GF-D8 (cell line): ENCODE results near the gene YARS2.

Experiments
- DNase-seq: peaks from one replicate; lab custom pipeline; 2025; lab: John Stamatoyannopoulos, UW

Gene YARS2

DNA sequence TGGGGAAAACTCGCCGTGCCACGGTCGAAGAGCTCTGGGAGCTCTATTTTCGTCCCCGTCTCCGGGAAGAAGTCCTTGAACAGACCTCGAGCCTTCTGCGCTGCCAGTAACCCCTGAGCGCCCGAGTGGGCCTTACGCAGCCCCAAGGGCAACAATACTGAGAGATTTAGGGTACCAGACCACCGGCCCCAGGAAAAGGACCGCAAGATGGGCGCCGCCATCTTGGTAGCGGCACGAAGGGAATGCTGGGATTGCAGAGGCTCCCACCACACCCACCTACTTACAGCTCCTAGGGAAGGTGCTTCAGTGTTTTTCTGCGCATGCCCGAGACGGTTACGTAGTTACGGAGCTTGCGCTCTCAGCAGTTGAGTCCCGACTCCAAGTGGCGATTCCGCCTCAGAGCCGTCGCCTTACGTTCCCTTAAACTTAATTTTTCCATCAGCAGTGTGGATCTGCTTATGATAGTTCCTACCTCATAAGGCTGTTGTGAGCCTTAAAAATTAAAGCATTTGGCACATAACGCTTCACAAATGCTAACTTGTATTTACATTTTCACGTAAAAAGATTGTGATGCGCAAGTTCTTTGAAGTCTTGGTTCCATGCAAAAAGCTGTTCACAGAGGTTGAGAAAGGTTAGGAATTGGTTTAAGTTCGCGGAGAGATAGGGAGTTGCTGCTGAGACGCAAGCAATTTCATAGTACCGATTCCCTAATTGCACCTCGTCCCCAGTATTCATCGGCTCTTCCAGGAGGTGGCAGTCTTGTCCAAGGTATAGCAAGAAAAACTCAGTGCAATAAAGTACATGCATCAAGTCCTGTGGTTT lies at the start of gene YARS2:
Gene YARS2, minus strand, starts transcription at position 244 of the 822 bp plus-strand sequence. Its CDS starts 23 bp downstream, at position 221.
- DNase-seq = peak; percentile 93

DNA sequence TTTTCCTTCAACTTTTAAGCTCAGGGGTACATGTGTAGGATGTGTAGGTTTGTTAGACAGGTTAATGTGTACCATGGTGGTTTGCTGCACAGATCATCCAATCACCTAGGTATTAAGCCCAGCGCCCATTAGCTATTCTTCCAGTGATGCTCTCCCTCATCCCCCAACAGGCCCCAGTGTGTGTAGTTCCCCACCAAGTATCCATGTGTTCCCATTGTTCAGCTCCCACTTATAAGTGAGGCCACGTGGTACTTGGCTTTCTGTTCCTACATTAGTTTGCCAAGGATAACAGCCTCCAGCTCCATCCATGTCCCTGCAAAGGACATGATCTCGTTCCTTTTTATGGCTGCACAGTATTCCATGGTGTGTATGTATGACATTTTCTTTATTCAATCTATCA lies 48.6 kb upstream of the YARS2 start:
- DNase-seq = no peak

DNA sequence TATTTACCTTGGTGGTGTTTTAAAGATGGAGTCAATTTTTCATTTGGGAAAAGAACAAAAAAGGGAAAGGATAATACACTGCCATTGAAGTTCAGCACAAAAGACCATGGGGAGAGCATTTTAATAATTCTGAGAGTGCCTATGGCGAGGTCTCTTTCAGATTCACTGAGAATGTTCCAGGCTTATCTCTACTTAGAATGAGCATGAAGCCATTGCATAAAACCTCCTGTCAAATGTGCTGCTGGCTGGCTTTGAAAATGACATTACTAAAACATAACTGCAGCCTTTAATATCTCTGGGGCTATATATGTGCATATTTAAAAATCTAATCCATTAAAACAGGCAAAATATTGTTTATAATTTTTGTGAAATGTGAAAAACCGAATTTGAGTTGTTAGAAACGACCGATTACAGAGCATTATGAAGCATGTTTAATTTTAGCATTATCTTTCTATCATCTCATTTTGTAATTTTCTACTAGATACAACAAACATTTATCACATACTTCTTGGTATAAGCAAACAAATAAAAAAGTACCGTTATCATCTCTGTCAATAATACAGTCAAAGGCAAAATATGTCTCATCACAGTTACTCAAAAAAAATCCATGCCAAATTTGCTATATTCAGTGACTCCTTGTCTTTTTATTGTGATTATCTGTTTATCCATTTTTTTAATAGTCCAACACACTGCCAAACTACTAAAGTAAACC lies 45.7 kb upstream of the YARS2 start:
- DNase-seq = no peak

DNA sequence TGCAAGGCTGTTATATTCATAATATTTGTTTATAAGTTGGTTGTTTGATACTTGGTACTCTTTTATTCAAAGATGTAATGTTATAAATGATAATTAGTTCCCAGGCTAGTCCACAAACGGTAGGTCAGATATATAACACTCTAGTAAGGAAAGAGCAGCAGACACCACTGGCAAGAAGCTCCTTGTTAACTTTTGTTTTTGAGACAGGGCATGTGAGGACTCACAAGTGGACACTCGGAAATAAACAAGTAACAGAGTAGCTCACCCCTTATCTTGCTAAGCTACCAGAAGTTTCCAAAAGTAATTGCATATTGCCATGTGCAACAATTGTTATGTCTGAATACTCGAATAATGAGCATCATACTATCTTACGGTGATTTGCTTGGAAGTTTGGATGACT lies 38.6 kb upstream of the YARS2 start:
- DNase-seq = no peak

DNA sequence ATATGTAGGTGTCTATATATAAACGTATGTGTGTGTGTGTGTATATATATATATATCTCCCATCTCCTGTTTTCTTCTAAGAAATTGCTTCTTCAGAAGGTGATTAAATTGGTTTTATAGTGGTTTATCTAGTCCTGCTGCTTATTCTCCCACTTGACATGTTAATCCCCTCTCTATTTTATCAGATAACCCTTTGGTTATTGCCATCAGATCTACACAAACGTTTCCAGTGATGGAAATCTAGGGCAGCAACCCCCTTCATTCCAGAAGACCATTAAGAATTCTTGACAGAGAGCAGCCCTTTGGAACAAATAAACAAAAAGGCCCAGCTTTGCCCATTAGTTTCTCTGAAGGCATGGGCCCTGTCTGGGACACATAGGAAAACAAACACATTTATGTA lies 34.2 kb upstream of the YARS2 start:
- no peak for DNase-seq

DNA sequence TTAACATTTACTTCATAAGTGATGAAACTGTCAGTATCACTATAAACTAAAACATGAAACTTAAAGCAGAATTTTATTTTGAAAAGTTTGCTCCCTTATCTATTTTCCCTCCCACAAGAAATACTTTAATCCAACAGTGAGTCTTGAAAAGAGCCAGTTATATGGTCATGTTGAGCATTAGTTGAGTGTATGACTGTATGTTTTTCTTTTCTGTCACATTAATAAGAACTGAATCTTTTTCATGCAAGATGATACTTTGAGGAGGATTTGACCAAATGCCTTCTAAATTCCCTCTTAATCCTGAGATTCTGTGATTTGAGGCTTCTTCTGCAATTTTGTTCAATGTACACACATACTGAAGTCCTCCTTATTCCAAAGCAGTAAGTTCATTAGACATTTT lies 33.7 kb upstream of the YARS2 start:
- DNase-seq = no peak

DNA sequence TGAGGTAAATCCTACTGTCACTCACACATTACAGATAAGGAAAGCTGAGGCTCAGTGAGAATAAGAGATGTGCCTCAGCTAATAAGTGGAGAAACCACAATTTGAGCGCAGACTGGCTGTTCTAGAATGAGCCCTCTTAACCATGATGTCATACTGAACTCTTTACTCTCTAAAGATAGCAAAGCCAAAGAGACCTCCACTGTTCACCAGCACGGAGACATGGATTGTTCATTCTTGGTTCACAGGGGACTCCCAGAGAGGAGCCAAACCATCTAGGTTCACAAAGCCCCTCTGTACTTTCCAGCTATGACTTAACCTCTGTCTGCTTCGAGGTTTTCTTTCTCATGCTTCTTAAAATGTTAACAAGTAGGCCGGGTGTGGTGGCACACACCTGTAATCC lies 32.7 kb upstream of the YARS2 start:
- no peak for DNase-seq

DNA sequence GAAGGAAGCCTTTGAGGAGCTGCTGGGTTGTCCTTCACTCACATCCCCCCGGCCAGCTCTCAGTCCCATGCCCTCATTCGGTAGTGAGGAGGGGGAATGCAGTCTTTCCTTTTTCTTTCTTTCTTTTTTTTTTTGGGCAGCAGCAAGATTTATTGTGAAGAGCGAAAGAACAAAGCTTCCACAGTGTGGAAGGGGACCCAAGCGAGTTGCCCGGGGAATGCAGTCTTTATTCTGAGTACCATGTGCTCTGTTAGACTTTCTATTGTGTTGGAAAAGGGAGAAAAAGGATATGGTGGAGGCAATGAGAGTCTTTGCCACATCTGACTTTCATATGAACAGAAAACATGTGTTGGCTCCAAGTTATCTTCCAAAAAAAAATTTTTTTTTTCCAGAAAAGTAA lies 29.9 kb upstream of the YARS2 start:
- DNase-seq = no peak

DNA sequence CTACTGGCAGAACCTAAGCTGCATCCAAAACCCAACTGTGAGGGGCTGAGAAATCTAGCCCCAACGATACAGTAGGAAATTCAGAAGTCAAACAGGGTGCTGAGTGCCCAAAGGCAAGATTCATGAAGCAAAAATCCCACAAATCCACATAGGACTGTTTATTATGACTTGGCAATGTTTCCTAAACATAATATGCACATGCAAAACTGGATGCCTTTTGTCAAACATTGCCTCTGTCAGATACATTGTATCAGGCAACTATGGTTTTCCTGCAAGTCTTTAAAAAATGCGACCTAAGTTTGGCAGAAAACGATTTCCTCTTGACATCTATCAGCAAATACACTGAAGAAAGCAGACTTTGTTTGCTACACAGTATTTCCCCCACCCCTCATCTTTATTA lies 27.3 kb upstream of the YARS2 start:
- no peak for DNase-seq

DNA sequence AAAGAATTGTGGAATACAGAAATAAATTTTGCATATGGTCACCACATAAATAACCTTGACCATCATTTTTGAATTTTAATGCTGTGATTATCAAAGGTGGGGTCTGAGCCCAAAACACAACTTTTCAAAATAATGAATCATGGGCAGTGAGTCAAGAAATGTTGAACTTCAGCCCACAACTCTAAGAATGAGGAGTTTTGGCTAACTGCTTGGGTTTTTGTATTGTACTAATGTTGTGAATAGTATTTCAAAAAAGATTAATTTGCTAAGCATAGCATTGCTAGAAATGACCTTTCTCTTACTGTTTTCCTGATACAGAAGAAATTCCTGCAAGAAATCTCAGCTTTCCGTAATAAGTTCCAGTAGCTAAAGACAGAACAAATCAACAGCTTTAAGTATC lies 24.4 kb upstream of the YARS2 start:
- DNase-seq = no peak

DNA sequence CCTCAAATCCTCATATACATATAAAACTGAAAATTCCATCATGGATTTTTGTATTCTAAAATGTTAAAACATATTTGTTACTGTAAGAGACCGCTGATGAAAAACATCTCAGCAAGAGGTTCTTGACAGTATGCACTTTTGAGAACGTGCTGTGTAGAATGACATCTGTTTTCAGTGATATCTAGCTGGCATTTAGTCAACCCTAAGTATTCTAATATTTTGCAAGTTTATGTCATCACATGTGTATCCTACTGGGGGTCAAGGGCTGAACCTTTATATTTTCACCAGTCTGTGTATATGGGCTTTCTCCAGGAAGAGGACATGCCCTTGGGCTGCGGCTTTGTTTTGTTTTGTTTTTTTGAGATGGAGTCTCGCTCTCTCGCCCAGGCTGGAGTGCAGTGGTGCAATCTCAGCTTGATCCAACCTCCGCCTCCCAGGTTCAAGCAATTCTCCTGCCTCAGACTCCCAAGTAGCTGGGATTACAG lies 22.0 kb upstream of the YARS2 start:
- no peak for DNase-seq

DNA sequence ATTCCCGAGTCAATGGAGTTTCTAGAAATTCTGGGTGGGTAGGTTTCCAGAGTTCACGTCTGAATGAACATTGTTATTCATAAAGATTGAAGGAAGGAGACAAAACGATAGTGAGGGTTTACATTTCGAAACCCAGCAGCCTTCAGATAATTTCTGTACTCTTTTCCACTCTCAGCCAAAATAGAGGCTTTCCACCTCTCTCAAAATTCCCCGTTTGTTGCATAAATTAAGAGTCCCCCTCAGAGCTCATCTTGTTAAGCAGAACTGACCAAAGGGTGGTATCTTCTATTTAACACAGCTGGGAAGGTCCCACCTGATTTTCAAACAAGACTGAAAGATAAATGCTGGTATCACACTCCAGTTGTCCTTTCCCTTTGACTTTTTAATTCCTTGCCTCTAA lies 21.5 kb upstream of the YARS2 start:
- no peak for DNase-seq

DNA sequence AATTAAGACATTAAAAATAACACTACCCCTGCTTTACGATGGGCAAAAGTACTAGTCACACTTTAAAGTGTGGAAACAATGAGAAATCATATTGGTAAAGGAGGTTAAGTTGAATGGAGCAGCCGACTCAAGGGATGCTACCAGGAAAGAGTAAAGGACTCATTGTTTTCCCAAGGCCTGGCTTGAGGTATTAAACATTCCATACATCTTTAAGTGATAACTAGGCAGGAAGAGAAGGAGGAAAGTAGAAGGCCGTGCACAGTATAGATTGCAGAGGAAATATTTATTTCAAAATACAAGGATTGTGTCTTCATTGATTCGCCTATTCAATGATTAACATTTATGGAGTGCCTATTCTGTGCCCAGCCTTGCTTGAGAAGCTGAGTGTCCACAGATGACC lies 20.6 kb upstream of the YARS2 start:
- DNase-seq = no peak

DNA sequence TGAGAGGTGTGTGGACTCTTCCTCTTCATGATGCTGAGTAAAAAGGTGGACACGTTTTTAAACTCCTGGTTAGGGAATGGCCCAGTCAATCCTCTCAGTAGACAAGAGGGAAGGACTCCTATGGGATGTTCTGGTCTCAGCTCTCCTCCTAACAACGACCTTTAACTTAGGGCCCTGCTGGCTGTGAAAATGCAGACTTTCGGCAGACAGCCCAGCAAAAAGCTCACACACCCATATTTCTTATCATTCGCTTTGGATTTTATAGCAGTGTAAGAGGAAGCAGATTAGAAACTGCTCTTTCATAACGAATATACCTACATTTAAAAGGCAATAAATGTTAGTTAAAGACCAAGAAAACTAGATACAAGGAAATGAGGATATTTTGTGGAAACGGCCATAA lies 18.0 kb upstream of the YARS2 start:
- no peak for DNase-seq

DNA sequence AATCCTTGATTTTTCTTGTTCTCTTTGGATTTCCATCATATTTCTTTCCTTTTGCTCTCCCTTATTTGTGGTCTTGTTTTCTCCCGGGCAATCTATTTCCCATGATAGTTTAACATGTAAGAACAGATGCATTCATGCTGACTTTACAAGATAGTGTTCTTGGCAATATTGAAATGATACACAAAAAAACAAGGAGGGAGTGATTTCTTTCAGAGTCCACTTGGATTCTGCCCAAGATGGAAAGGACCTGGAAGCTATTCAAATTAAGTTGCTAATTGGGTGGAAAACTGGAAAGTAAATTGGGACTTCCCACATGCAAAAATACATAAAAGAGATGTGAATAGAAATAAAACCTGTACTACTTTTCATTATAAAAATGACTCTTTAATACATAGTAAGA lies 14.4 kb upstream of the YARS2 start:
- no peak for DNase-seq

DNA sequence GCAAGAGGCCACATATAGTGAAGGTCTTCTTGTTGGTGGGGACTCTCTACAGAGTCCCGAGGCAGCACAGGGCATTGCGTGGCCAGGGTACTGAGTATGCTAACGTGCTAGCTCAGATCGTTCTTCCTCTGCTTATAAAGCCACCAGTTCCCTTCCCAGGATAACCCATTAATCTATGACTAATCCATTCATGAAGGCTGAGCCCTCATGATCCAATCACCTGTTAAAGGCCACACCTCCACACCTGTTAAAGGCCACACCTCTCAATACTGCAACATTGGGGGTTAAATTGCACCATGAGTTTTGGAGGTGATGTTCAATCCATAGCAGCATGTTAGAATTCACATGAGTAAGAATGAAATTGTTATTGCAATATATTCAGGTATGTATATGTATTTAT lies 12.8 kb upstream of the YARS2 start:
- DNase-seq = no peak

DNA sequence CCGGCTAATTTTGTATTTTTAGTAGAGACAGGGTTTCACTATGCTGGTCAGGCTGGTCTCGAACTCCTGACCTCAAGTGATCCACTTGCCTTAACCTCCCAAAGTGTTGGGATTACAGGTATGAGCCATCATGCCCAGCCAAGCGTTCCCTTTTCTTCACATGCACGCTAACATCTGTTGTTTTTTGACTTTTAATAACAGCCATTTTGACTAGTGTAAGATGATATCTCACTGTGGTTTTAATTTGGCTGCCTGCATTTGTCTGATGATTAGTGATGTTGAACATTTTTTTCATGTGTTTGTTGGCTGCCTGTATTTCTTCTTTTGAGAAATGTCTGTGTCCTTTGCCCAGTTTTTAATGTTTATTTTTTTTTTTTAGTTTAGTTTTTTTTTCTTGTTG lies 10.2 kb upstream of the YARS2 start:
- DNase-seq = no peak

DNA sequence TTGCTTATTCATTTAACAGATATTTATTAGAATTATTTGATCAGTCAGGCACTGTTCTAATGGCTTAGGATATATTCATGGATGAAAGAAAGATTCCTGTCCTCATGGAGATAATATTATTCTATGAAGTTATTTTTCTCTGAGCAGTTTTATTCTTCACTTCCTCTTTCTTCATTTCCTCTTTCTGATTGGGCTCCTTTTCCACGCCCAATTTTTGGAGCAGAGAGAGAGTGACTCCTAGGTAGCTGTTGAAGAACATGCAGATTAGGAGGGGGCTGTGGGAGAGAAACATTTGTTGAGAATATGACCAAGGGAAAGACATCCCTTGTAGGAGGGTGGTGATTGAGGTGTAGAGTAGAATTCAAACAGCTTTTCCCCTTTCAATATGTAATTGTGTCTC lies 6.0 kb upstream of the YARS2 start:
- peak; percentile 29 for DNase-seq

DNA sequence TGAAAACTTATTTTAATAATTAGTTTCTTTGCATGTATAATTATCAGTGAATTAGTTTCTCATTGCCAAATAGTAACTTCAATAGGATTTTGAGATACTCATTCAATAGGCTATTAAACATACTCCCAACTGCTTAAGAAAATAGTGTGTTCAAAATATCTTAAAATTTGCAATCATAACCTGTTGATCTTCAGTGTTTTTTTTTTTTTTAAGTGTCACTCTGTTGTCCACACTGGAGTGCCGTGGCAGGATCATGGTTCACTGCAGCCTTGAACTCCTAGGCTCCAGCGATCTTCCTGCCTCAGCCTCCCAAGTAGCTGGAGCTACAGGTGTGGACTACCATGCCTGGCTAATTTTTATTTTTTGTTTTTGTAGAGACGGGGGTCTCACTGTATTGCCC lies 1.5 kb upstream of the YARS2 start:
- DNase-seq = no peak

DNA sequence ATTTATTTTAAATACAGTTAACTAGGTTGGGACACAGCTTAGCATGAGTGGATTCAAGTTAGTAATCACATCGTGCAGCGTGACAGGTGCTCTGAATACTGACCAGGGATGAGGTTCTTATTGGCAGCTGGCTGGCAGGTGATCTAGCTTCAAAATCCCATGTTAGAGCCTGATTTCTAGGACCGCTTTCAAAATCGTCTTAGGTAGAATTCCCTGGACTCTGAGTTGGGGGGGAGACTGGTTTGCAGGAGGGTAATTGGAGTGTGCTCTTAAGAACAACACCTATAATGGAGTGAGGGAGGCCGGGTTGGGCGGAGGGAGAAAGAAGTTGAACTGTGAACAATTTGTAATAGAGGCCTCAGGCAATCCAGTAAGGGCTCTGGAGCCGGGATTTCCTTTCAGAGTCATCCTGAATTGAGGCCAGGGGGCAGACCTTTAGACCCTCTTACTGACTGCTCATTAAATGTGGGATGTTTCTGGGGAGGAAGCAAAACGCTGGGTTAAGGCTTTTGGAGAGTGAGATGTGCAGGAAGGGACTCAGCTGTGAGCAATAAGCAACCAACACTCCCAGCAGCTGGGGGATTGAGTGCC lies 874 bp upstream of the YARS2 start:
- DNase-seq = no peak

DNA sequence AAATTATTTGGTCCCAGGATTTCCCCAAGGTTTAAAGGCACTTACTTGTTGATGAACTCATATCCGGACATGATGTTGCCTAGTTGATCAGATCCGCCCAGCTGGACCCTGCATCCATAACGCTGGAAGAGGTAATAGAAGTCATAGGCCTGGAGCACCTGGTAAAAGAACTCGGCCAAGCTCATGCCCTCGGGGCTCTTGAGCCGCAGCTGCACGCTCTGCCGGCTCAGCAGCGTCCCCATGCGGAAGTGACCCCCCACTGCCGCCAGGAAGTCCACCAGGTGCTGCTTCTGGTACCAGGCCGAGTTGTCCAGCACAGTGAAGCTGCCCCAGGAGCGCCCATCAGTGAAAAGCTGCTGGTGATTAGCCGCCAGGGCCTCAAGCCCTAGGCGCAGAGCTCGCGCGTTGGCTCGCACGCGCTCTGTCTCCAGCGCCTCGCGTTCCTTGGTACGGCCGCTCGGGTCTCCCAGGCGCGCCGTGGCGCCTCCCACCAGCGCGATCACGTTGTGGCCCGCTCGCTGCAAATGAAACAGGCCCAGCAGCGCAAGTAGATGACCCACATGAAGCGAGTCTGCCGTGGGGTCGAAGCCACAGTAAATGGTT lies 545 bp downstream of the YARS2 start:
- peak; percentile 34 for DNase-seq

DNA sequence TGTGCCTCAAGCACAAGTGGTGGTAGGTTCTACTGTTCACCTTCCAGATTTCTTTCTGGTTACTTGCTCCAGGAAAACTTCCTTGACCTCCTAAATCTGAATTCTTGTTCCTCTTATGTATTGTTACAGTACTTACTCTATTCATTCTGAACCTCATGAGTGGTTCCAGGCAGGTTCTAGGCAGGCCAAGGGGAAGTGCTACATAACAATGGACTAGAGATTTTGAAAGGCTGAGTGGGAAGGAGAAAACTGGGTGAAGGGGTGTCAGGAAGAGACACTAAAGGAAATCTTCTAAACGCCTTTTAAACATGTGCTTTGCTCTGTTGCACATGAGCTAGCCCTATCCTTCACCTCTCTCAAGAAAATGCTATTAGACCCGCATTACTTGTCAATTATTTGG lies 1.6 kb downstream of the YARS2 start:
- DNase-seq = no peak

DNA sequence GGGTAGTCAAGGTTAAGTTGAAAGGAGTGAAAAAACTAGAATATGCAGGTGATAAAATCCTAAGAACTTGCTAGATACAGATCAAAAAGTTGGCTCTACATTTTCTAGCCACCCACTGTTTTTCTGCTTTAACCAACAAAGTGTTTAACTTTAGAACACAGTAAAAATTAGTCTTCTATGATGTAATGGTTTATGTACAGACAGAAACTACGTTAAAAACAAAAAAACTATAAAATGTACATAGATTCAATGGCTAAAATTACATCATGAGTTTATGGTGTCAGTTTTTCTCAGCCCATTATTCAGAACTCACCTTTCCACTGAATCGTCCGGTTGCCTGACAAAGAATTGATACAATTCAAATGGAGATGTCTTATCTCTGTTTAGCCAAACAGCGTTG lies 2.1 kb downstream of the YARS2 start:
- no peak for DNase-seq
